Skeletal muscle cell (primary cell): ENCODE data around the gene CHRNA1.

Source experiments
- DNase-seq: peaks from one replicate; pipeline ENCODE4 v3.0.0-alpha.2; 2010; ENCODE audit warnings: low read depth
- H3K4me3 ChIP-seq: 2 replicates; pipeline ENCODE4 v1.5.1; 2011; ENCODE audit warnings: low read depth, mild to moderate bottlenecking, control low read depth, low read length, moderate library complexity

CHRNA1 gene

DNA sequence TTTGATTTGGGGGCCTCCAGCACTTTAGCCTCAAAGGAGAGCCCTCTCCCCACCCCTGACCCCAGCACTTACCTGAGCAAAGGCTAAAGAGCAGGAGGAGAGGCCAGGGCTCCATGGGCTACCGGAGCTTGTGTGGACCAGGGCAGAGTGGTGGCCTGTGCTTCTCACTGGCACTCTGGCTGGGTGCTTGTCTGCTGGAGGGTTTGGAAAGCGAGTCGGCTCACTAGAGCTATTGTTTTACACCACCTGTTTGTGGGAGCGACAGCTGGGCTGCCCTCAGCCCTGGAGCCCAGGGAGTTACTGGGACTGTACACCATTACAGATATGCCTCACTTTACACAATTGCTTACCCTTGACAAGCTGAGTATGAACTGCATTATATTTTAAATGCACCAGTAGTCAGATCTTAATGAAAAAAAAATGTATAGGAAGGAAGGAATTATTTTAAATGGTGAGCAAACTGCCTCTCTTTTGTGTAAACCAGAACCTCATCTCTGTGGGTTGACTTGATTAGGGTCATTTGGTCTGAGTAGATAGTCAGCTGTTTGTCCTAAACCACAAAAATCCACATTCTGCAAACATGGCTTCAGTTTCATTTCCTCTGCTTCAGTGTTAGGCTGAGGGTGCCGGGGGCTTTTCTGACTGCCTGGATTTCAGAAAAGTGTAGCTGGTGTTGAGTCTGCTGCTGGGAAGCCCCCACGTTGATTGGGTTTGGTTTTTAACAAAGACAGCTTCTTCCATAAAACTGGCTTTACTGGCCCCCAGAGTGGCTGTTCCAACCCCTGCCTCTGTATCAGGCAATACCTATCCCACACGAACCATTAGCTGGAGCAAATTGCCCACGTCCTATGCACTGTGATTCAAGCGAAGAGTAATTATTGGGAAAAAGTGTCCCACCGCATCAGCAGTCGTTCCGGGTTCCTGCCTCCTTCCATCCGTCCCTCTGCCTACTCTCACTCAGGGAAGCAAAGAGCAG lies at the start of gene CHRNA1:
Gene CHRNA1 (minus strand): TSS at position 193 of the 976 bp plus-strand sequence. CDS start 78 bp downstream, at position 115.
- H3K4me3 ChIP-seq = peak within 1 kb of the TSS; percentile 46
- no peak for DNase-seq

DNA sequence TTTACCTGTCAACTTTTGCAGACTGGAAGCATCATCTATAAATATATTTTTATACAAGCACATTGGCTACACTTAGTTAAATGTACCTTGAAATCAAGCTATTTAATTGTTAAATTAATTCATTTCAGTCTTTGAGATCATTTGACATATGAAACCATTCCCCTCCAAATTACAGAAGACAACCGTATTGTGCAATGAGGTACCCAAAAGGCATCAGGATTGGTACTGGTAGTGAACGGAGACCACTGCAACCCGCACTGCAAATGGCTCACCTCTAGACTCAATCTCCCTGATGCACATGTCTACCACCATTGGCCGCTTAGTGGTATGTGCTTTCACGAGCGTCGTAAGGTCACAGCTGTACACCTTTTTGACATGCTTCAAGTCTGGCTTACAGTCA lies 47.8 kb upstream of the CHRNA1 start:
- no peak for DNase-seq
- no peak overlapping the region for H3K4me3 ChIP-seq

DNA sequence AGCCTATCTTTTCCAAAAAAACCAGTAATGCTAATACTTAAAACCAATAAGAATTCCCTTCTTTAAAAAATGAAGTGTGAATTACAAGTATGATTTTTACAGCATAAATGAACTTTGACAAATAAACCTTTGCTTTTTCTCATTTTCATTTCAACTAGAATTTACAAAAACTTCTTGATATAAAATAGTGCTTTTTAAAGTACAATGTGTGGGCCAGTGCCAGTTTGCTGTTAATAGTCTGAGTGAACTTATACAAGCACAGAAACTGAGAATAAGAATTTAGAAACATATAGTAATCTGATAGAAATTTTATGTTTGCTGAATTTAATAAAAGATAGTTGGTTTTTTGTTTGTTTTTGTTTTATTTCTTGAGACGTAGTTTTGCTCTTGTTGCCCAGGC lies 43.7 kb upstream of the CHRNA1 start:
- DNase-seq = no peak
- no peak overlapping the region for H3K4me3 ChIP-seq

DNA sequence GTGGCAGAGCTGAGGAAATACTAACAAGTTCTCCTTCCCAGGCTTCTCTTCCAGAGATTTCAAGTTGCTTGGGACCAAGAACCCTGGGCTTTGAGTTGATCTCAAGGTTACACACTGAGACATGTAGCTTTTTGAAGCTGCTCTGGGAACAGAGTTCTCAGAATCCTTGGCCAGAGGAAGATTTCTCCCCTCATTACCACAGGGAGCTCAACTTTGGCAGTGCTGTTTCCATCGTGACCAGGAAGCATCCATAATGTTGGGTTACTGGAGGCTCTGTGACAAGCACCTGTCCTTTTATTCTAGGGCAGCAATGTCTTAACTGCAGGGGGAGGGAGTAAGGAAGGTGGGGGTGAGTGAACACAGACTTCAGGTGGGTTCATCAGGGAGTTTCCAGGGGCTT lies 41.5 kb upstream of the CHRNA1 start:
- no peak for DNase-seq
- no peak overlapping the region for H3K4me3 ChIP-seq

DNA sequence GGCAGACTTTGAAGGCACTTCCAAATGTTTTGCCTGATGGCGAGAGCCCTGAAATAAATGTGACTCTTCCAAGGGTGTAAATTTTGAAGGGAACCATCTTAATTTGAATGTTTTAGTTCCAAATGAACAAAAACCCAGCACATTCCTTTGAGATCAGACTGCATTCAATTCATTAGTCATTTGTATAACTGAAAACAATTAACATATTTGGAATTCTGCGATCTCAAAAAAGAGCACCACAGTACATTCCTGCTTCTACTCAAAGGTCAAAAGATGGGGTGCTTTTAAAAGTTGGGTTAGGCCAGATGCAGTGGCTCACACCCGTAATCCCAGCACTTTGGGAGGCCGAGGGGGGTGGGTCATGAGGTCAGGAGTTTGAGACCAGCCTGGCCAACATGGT lies 38.2 kb upstream of the CHRNA1 start:
- no peak overlapping the region for H3K4me3 ChIP-seq
- no peak for DNase-seq

DNA sequence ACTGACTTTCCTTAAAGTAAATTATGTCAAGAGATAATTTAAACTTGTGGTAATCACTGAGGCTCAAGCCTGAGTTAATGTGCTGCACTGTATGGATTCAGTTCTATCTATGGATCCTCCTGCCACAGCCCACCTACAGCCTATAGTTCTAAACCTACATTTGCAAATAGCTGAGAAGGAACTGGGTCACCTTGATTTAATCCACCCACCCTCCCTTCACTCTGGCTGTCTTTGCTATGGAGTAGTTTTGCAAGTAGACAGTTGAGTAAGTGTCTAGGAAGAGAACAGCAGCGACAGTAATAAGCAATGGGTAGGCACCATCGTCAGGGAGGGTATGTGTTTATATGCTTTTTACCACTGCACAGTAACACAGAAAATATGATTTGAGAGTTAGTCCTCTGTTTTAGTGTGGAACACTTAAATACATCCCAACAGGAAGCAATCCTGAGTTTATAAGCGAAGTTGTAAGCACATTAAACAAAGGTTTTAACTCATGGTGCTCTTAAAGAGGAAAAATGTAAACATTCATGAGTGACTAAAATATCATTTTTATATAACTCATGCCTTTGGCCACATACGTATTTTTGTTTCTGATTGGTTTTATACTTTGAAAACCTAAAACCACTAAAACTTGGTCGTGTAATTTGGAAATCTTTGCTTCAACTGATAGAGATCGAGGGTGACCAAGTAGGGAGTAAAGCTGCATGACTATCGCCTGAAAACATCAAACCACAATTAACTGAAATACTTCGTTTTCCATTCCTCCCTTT lies 36.3 kb upstream of the CHRNA1 start:
- no peak overlapping the region for H3K4me3 ChIP-seq
- no peak for DNase-seq

DNA sequence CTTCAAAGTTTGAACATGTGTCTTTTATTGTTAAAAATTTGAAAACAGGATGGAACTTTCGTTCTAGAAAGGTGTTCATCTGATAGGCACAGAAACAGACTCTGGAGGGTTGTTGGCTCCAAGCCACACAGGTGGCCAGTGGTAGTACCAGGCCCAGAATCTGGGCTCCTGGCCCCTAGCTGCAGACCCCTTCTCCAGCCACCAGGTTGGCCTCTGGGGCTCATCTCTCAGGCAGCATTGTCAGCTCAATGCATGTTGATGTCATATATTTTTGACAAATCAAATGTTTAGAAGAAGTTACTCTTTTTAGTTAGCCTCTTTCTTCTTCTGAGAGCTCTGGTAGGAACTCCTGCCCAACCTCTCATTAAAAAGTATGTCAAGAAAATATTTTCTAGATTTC lies 34.5 kb upstream of the CHRNA1 start:
- no peak overlapping the region for H3K4me3 ChIP-seq
- DNase-seq = no peak

DNA sequence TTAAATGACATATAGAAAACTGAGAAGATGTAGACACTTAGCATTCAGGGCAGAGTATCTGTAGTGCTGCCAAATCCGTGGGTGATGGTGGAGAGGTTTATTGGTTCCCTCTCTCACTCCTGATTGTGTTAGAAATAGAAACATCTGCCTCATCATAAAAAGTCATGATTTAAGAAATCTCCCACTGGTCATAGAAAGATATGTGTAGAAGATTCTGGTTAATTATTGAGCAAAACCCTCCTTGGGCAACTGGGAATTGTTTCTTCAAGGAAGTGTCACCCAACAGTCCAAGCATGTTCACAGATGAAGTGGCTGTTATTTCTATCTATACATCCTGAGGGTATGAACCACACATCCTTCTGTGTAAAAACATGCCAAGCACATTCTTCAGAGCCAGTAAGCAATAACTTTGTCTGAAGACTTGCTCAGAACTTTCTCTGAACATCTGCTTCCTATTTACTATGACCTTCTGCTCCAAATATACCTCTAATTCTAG lies 33.6 kb upstream of the CHRNA1 start:
- H3K4me3 ChIP-seq = no peak overlapping the region
- DNase-seq = no peak

DNA sequence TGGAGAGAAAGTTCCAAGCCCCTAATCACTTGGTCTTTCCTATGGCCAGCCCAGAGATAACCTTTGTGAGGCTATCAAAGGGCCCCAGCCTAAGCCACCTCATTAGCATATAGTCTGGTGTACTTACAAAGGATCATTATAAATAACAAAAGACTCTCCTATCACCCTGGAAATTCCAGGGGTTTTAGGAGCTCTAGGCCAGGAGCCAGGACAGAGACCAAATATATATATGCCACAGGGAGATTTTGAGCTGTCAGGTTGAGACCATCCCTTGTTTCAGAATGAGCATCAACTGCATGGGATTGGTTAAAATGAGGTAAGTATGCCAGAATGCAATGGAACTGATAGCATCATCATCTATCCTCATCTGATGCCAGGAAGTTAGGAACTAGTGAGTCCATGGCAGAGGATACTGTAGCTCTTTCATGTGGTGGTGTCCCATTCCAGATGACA lies 32.1 kb upstream of the CHRNA1 start:
- DNase-seq = no peak
- H3K4me3 ChIP-seq = no peak overlapping the region

DNA sequence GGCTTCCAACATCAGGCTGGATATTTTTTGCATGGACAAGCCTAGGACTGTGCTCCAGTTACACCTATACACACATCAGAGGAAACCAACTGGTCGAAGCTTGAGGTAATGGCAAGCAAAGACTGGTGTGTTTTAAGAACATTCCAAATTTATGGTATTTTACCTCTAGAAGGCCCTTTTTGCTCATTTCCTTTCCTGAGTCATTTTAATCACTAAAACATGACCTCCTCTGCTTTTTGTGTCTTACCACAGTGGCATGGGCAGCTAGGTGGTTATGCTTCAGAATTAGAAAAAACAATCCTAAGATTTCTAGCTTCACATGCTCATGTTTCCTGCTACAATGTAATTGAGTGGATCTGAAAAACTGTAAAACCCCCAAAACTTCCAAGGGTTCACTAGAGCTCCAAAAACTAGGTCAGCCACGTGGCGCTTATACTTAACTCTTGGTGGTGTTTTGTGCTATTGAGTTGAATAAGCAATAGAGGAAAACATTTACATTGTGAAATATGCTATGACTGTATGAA lies 30.6 kb upstream of the CHRNA1 start:
- no peak overlapping the region for H3K4me3 ChIP-seq
- DNase-seq = no peak

DNA sequence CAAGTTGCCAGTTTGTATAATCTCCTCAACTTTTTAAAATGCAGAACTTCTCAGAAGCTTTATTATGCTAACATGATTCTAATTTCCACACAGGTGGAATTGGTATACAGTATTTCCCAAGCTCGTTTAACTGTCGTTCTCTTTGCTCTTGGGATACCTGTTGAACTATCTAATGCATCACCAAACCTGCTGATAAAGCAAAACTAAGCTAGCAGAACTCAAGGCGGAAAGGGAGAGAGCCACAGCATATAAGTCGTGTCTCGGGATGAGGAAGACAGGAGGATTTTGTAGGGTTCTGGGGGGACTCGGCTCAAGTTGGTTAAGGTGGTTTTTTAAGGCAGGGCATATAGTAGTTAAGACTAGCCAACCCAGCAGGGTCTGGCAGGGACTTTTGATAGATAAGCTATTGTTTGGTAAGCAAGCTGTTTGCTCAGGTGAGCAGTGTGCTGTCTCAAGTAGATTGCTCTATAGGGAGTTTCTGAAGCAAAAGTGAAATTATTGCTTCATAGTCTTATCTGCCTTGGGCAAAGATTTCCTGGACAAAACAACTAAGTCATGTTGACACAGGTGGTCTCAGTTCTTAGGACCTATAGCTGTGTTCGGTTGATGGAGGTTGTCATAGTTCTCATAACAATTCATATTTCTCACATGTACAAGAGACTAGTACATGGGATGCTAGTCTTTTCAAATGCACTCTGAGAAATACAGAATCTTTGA lies 28.2 kb upstream of the CHRNA1 start:
- no peak for DNase-seq
- no peak overlapping the region for H3K4me3 ChIP-seq

DNA sequence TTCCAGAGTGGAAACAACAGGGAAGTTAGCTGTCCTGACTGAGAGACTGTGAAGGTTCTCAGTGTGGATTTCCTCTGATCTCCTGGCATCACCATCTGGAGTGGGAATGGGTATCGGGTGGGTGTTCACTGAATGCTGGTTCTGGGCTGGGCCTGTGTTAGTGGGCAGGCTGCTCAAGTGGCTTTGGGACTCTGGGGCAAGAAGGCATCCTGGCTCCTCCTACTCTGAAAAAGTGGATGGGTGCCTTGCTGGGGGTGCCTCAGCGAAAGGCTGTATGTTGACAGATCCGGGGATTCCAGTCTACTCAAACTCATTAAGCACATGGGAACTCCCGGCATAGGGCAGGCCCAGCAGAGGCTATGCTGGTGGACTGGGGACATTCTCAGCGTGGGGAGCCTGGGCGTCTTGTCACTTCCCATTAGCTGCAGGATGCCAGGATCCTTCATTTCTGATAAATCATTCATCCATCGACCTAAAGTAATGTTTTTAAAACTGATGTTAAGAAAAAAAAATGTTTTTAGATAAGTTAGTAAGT lies 27.5 kb upstream of the CHRNA1 start:
- DNase-seq = no peak
- H3K4me3 ChIP-seq = no peak overlapping the region

DNA sequence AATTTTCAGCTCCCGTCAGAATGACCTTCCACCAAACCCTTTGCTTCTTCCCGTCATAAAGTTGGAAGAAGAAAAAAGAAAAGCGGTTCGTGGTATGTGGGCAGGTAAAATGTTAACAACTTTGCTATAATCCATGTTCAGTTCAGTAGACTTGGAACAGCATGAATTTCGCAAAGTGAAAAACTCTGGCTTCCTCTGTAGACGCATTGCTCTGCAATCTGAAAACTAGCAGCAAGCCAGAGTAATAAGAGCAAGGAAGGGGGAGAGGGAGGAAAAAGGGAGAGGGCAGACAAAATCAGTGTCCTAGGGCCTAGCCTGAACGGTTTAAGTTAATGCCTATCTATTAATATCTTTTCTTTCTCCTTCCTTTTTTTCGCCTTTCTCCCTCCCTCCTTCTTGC lies 26.7 kb upstream of the CHRNA1 start:
- DNase-seq = no peak
- no peak overlapping the region for H3K4me3 ChIP-seq

DNA sequence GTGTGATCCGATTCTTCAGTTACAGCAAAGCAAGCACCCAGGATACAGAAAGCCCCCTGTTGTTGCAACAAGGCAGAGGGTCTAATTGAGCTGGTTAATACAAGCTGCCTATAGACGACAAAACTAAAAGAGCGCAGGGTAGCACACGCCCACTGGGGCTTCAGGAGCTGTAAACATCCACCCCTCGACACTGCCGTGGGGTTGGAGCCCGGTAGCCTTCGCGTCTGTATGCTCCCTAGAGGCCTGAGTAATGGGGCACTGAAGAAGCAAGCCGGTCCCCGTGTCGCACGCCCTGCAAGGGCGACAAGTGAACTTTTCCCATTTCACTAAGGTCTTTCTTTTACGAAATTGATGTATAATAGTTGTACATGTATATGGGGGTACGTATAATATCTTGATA lies 24.7 kb upstream of the CHRNA1 start:
- no peak overlapping the region for H3K4me3 ChIP-seq
- no peak for DNase-seq

DNA sequence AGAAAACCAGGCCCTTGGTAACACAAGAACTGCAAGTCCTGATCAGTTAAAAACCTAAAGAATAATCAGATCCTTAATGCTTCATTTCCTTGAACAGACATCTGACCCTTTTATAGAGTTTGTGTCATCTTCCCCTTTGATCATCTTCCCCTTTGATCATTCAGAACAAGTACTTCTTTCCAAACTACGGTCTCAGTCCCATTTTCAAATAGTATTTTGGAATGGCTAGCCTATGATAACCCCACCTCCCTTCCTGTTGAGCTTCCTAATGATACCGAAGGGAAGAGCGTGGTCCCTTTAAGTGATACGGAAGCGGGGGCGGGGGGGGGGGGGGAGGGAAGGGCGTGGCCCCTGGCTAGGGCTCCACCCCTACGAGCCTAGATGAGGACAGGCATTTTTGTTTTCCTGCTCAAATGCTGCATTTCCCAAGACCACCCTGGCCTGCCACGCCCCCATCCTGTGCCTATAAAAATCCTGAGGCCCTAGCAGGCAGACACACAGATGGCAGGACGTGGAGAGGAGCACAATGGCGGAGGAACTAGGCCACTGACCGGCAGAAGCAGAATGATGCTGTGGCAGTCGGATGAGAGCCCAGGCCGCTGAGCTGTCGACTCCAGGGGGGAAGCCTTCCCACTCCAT lies 24.1 kb upstream of the CHRNA1 start:
- DNase-seq = no peak
- no peak overlapping the region for H3K4me3 ChIP-seq

DNA sequence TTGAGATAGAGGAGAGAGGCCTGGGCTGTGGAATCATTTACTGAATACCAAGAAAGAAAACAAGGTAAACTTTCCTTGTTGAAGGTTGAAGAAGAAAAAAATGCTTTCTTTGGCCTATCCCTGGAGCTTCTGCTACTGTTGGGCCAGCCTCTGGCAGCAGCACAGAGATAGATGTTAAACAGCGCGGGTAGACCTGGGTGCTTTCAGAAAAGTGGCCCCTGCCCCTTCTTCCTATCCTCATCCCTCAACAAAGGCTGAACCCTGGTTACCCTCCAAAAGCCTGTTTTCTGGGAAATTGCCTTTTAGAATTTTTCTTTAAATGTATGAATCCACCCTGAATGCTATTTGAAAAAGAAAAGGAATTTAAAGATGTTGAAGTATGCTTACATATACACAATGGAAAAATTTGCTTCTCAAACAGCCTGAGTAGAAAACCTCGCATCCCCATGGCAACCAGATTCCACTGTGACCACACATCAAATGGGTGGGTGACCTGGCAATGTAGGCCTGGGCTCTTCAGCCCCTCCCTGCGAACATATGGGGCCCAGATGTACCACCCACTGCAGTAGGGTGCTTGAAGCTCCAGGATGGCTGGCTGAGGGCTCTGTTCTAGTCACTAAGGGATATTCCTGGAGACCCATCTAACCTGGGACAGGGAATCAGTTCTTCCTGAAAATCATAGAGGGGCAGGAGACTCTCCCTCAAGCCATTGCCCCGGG lies 23.4 kb upstream of the CHRNA1 start:
- no peak overlapping the region for H3K4me3 ChIP-seq
- peak; percentile 95 for DNase-seq

DNA sequence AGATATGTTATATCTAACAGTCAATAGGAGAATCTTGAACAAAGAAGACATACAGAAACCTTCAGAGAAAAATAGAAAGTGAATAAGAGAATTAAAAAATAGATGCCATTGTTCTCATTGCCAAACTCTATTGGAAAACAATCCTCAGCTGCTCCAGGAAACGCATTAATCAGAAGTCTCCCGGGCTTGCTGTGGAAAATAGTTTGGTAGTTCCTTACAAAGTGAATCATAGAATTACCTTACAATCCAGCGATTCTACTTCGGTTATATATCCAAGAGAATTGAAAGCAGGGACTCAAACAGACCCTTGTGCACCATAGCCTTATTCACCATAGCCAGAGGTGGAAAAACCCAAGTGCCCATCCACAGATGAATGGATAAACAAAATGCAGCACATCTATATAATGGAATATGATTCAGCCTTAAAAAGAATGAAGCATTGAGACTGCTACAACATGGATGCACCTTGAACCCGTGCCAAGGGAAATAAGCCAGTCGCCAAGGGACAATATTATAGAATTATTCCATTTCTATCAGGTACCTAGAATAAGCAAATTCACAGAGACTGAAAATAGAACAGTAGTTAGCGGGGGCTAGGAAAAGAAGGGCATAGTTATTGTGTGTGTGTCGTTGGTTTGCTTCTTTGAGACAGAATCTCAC lies 21.9 kb upstream of the CHRNA1 start:
- no peak overlapping the region for H3K4me3 ChIP-seq
- DNase-seq = no peak

DNA sequence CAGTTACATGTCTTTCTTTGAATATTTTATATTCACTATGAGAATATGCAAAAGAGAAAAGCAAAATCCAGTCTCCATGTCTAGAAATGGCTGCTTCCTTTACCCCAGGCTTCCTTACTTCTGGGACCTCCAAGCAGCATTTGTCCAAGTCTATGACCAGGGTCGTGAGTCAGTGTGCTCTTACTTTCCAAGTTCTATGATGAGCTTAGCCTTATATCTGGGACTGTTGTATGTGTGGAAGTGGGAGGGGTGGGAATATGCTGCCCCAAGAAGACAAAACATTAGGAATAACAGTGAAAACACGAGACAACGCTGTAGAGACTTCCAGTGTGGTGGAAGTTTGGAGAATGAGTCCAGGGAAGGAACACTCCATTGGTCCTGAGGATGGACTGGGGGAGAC lies 21.2 kb upstream of the CHRNA1 start:
- H3K4me3 ChIP-seq = no peak overlapping the region
- DNase-seq = no peak
